HCT116 (cell line): ENCODE results near the gene GLRX. TPM values are rescaled to one million over a fixed set of nuclear protein-coding genes. Genes with fewer than 3 reads are reported as not detected.

Experiments
- ATAC-seq: fragments of 200-7000 bp; cut with Tn5 transposase; 2 replicates; pipeline ENCODE4 v1.9.1; 2020; ENCODE audit warnings: mild to moderate bottlenecking, moderate library complexity
- BruUV-seq: library from RNA; stranded (reverse); fragments of 400-500 nt; replicated peaks from 2 replicates; lab custom pipeline; 2021; lab: Mats Ljungman, UMichigan
- CTCF ChIA-PET: fragments of 300-600 bp; sonication (Branson Sonifier 250); formaldehyde crosslinking; loops from one replicate; lab custom pipeline; 2021; ENCODE audit warnings: antibody characterized with exemption; lab: Charles Lee
- POLR2A ChIA-PET: fragments of 300-600, 350-600 bp; sonication (Branson Sonifier 250); formaldehyde crosslinking; loops from one replicate; lab custom pipeline; 2021; ENCODE audit warnings: antibody characterized with exemption; lab: Charles Lee
- RAD21 ChIA-PET, 2 experiments: fragments of 300-600 bp; sonication (Branson Sonifier 250); formaldehyde crosslinking; loops; one replicate each; lab custom pipeline; 2023; ENCODE audit warnings: low total read pairs in 2 of 2; ENCODE audit not compliant: uncharacterized antibody in 2 of 2, unreplicated experiment in 2 of 2, low non-redundant PET in 1 of 2; lab: Charles Lee
- DNase-seq: peaks from one replicate; pipeline ENCODE4 v3.0.0-alpha.2; 2010; ENCODE audit warnings: low read depth, low spot score
- H2AFZ ChIP-seq: fragments of 200-600 bp; shearing (Covaris generic), sonication (generic); 2 replicates; pipeline ENCODE4 v1.6.1; 2017; ENCODE audit warnings: low read depth, mixed run types, mixed read lengths, antibody characterized with exemption, low read length; ENCODE audit not compliant: poor library complexity, severe bottlenecking
- H3K27ac ChIP-seq: 2 replicates; pipeline ENCODE4 v1.5.1; 2012; ENCODE audit warnings: low read depth, low read length
- H3K27me3 ChIP-seq: fragments of 200-600 bp; sonication (generic); 2 replicates; pipeline ENCODE4 v1.6.1; 2016; ENCODE audit warnings: mixed run types, low read length, mixed read lengths; ENCODE audit not compliant: insufficient read depth
- H3K36me3 ChIP-seq, 2 experiments: fragments of 200-500 bp in 1 of 2; fragments of 200-600 bp in 1 of 2; sonication (Bioruptor generic) in 1 of 2; sonication (generic) in 1 of 2; 2 replicates each; pipeline versions ENCODE4 v1.5.1 to v1.6.1; 2014 to 2016; ENCODE audit warnings: low read length in 2 of 2, inconsistent platforms in 1 of 2, mixed read lengths in 1 of 2, mixed run types in 1 of 2; ENCODE audit not compliant: insufficient read depth in 2 of 2, control insufficient read depth in 1 of 2
- H3K4me1 ChIP-seq, 2 experiments: fragments of 200-600 bp in 1 of 2; sonication (generic) in 1 of 2; 2 replicates each; pipeline versions ENCODE4 v1.5.1 to v1.6.1; 2012 to 2017; ENCODE audit warnings: low read length in 2 of 2, inconsistent platforms in 1 of 2, mild to moderate bottlenecking in 1 of 2, mixed read lengths in 1 of 2, mixed run types in 1 of 2, moderate library complexity in 1 of 2; ENCODE audit not compliant: insufficient read depth in 2 of 2, control insufficient read depth in 1 of 2
- H3K4me2 ChIP-seq: fragments of 200-600 bp; sonication (generic); 2 replicates; pipeline ENCODE4 v1.6.1; 2017; ENCODE audit warnings: mixed run types, low read length, mixed read lengths
- H3K4me3 ChIP-seq, 2 experiments: fragments of 200-600 bp in 1 of 2; sonication (generic) in 1 of 2; replicated peaks in 1 of 2; 2 replicates each; pipeline ENCODE4 v1.5.1; 2011 to 2016; ENCODE audit warnings: low read length in 2 of 2, control low read depth in 1 of 2, low read depth in 1 of 2, mild to moderate bottlenecking in 1 of 2, mixed read lengths in 1 of 2, mixed run types in 1 of 2
- H3K79me2 ChIP-seq: fragments of 200-600 bp; sonication (generic); 2 replicates; pipeline ENCODE4 v1.6.1; 2017; ENCODE audit warnings: mild to moderate bottlenecking, mixed run types, low read length, moderate library complexity, mixed read lengths; ENCODE audit not compliant: insufficient read depth
- H3K9ac ChIP-seq: fragments of 200-600 bp; sonication (generic); 2 replicates; pipeline ENCODE4 v1.6.1; 2016; ENCODE audit warnings: low read length, mixed read lengths
- H3K9me2 ChIP-seq: fragments of 200-600 bp; sonication (generic), shearing (Covaris generic); 2 replicates; pipeline ENCODE4 v1.6.1; 2017; ENCODE audit warnings: mixed run types, mild to moderate bottlenecking, moderate library complexity; ENCODE audit not compliant: insufficient read depth
- H3K9me3 ChIP-seq, 2 experiments: fragments of 200-500 bp in 1 of 2; fragments of 200-600 bp in 1 of 2; sonication (Bioruptor generic) in 1 of 2; sonication (generic) in 1 of 2; 2 replicates each; pipeline ENCODE4 v1.6.1; 2014 to 2017; ENCODE audit warnings: low read length in 2 of 2, mixed read lengths in 2 of 2, inconsistent platforms in 1 of 2, low read depth in 1 of 2, mild to moderate bottlenecking in 1 of 2, mixed run types in 1 of 2, moderate library complexity in 1 of 2; ENCODE audit not compliant: control insufficient read depth in 1 of 2, insufficient read depth in 1 of 2
- H4K20me1 ChIP-seq: fragments of 200-600 bp; sonication (generic), shearing (Covaris generic); 2 replicates; pipeline ENCODE4 v1.6.1; 2017; ENCODE audit warnings: mixed run types, mild to moderate bottlenecking, moderate library complexity; ENCODE audit not compliant: insufficient read depth
- CBX3 ChIP-seq: IDR thresholded peaks from 2 replicates; pipeline ENCODE4 v1.6.1; 2012; ENCODE audit warnings: low read depth
- CTCF ChIP-seq, 3 experiments: fragments of 200-600 bp in 1 of 3; sonication (generic) in 1 of 3; IDR thresholded peaks in 2 of 3; conservative IDR thresholded peaks in 1 of 3; 2 replicates each; pipeline ENCODE4 v1.5.1; 2012 to 2017; ENCODE audit warnings: low read depth in 2 of 3, low read length in 2 of 3, antibody characterized with exemption in 1 of 3, borderline replicate concordance in 1 of 3, control low read depth in 1 of 3, mild to moderate bottlenecking in 1 of 3, mixed read lengths in 1 of 3, mixed run types in 1 of 3, moderate library complexity in 1 of 3; ENCODE audit not compliant: insufficient read depth in 1 of 3
- EGR1 ChIP-seq: IDR thresholded peaks from 2 replicates; pipeline ENCODE4 v1.6.1; 2012; ENCODE audit warnings: low read depth
- ELF1 ChIP-seq: IDR thresholded peaks from 2 replicates; pipeline ENCODE4 v1.6.1; 2012; ENCODE audit warnings: low read depth, borderline replicate concordance
- EZH2phosphoT487 ChIP-seq: fragments of 200-600 bp; IDR thresholded peaks from 2 replicates; pipeline ENCODE4 v1.6.1; 2018; ENCODE audit warnings: antibody characterized with exemption, borderline replicate concordance
- FOSL1 ChIP-seq: IDR thresholded peaks from 2 replicates; pipeline ENCODE4 v1.6.1; 2012; ENCODE audit warnings: low read depth
- MAX ChIP-seq: IDR thresholded peaks from 2 replicates; pipeline ENCODE4 v1.6.1; 2012
- POLR2A ChIP-seq: IDR thresholded peaks from 2 replicates; pipeline ENCODE4 v1.7.0; 2011; ENCODE audit warnings: borderline replicate concordance; ENCODE audit not compliant: insufficient read depth, insufficient read length; ENCODE audit errors: extremely low read depth
- SP1 ChIP-seq: IDR thresholded peaks from 2 replicates; pipeline ENCODE4 v1.6.1; 2012; ENCODE audit warnings: low read depth
- ZFX ChIP-seq: fragments of 450-650 bp; IDR thresholded peaks from 2 replicates; pipeline ENCODE4 v1.6.1; 2017
- ZNF274 ChIP-seq: fragments of 200-500 bp; sonication (Bioruptor generic); IDR thresholded peaks from 2 replicates; pipeline ENCODE4 v1.6.1; 2014; ENCODE audit warnings: mild to moderate bottlenecking, low read depth, low read length, inconsistent platforms
- intact Hi-C: fragments of 100-400 bp; cut with micrococcal nuclease; formaldehyde crosslinking; loops from 2 replicates; pipeline ENCODE4 v1.10.0; 2022
- total RNA-seq: library from RNA; stranded (reverse); gene quantifications from one replicate; pipeline ENCODE4 v1.2.1, GENCODE V29; 2021; ENCODE audit not compliant: unreplicated experiment

The GLRX gene
- total RNA-seq, 1 experiment from 2014 or later, result 29.3 TPM

- Histone ChIP-seq H3K27ac (no peak overlapping the region), H4K20me1 (no peaks in the 10 kb centered on the region), H2AFZ (no peak overlapping the region), H3K79me2 (no peaks in the 10 kb centered on the region), H3K9ac (no peak overlapping the region), H3K4me3 (no peak overlapping the region), H3K4me2 (no peak overlapping the region), H3K4me1 (peaks cover 0 to 10% of the 10 kb centered on the region in 2 experiments; a peak in 3 of 4 replicates), H3K9me2 (no peaks in the 10 kb centered on the region), H3K27me3 (no peaks in the 10 kb centered on the region), H3K9me3 (no peaks in the 10 kb centered on the region), H3K36me3 (no peaks in the 10 kb centered on the region)
- no TSS peak for BruUV-seq
- RAD21 ChIA-PET, result no interaction called here
- intact Hi-C loops, result no loop called here
- CTCF ChIA-PET, result no interaction called here
- ATAC-seq (no peak), DNase-seq (no peak)
- POLR2A ChIA-PET, result interaction anchor here (2.3 kb wide), 1 partner anchor 15 kb away, joined by 6 read pairs; the partner anchor contains the start of gene GLRX
- no peak for TF ChIP-seq POLR2A
- no peak for TF ChIP-seq CBX3
- no peak for TF ChIP-seq EGR1
- TF ChIP-seq CTCF (IDR thresholded peaks at IDR 0.05 in 2 of 3, conservative IDR thresholded peaks at IDR 0.05 in 1 of 3; ENCODE audit: borderline replicate concordance in 1 of 3, insufficient read depth in 1 of 3, low read depth in 2 of 3, low read length in 2 of 3), result no peak
- TF ChIP-seq ZNF274, result no peak
- TF ChIP-seq ELF1, result no peak
- no peak for TF ChIP-seq EZH2phosphoT487
- no peak for TF ChIP-seq FOSL1
- TF ChIP-seq ZFX, result no peak
- no peak for TF ChIP-seq MAX
- no peak for TF ChIP-seq SP1
Measured at GRCh38 chr5:95808013-95808685, 14.4 kb downstream of the GLRX start.
